Spleen (tissue), 11 donors: ENCODE results near the gene SIGLEC11. TPM values are rescaled to one million over a fixed set of nuclear protein-coding genes. Genes with fewer than 3 reads are reported as not detected.

Experiments
- DNase-seq: peaks from one replicate; pipeline ENCODE4 v3.0.0-alpha.2; 2020
- H3K27ac ChIP-seq, 8 donors: fragments of 200-600 bp; sonication (generic) in 7 of 8; 1 replicate in 4 of 8; 2 replicates in 4 of 8; pipeline versions ENCODE4 v1.5.0 to v1.8.0; 2016 to 2021; ENCODE audit warnings: inconsistent platforms in 4 of 8, mild to moderate bottlenecking in 4 of 8, moderate library complexity in 1 of 8
- H3K27me3 ChIP-seq, 7 donors: fragments of 200-600 bp; sonication (generic) in 6 of 7; replicated peaks in 1 of 7; 1 replicate in 4 of 7; 2 replicates in 3 of 7; pipeline versions ENCODE4 v1.5.0 to v1.8.0; 2016 to 2021; ENCODE audit warnings: inconsistent platforms in 3 of 7, mild to moderate bottlenecking in 1 of 7
- H3K36me3 ChIP-seq, 6 donors: fragments of 200-600 bp; sonication (generic) in 5 of 6; 1 replicate in 4 of 6; 2 replicates in 2 of 6; pipeline versions ENCODE4 v1.5.0 to v1.8.0; 2016 to 2021; ENCODE audit warnings: inconsistent platforms in 2 of 6
- H3K4me1 ChIP-seq, 6 donors: fragments of 200-600 bp; sonication (generic) in 5 of 6; 1 replicate in 3 of 6; 2 replicates in 3 of 6; pipeline versions ENCODE4 v1.5.0 to v1.8.0; 2016 to 2021; ENCODE audit warnings: inconsistent platforms in 3 of 6
- H3K4me3 ChIP-seq, 8 donors: fragments of 200-600 bp; sonication (generic) in 7 of 8; 1 replicate in 4 of 8; 2 replicates in 4 of 8; pipeline versions ENCODE4 v1.5.0 to v1.8.0; 2016 to 2021; ENCODE audit warnings: inconsistent platforms in 4 of 8, mild to moderate bottlenecking in 4 of 8, moderate library complexity in 2 of 8
- H3K9me3 ChIP-seq, 8 donors: fragments of 200-600 bp; sonication (generic) in 7 of 8; 1 replicate in 4 of 8; 2 replicates in 4 of 8; pipeline versions ENCODE4 v1.5.0 to v1.8.0; 2016 to 2021; ENCODE audit warnings: inconsistent platforms in 4 of 8
- POLR2A ChIP-seq, 3 donors: fragments of 450-650 bp; IDR thresholded peaks; one replicate each; pipeline ENCODE4 v1.5.1; 2017; ENCODE audit warnings: antibody characterized with exemption in 3 of 3, mild to moderate bottlenecking in 1 of 3
- POLR2AphosphoS5 ChIP-seq, 3 donors: sonication (generic); formaldehyde crosslinking; IDR thresholded peaks; one replicate each; pipeline ENCODE4 v1.5.1; 2017; ENCODE audit warnings: antibody characterized with exemption in 3 of 3
- WGBS, 5 donors: extraction: QIAGEN DNeasy Blood & Tissue Kit in 3 of 5; methylation state at CpG; one replicate each; pipeline versions ENCODE4 v1.1.5 to v1.1.7; 2013 to 2018; 5-methylcytosine and 5-hydroxymethylcytosine counted together
- intact Hi-C: fragments of 100-400 bp; cut with DNase I; formaldehyde crosslinking; loops from one replicate; pipeline ENCODE4 v1.15.0; 2023; ENCODE audit warnings: low total_unique reads
- polyA plus RNA-seq, 3 donors: library from polyadenylated mRNA; stranded (reverse); fragments of 200-250 nt; gene quantifications; one replicate each; pipeline ENCODE4 v1.2.1, GENCODE V29; 2013
- total RNA-seq, 7 donors: library from RNA; depleted of rRNA in 3 of 7; stranded (reverse); fragments of >200 nt in 3 of 7; fragmentation: NEBNext Ultra II Directional in 4 of 7; extraction: Animal tissue kit (Norgen Biotek cat#: 25700) in 4 of 7; gene quantifications; one replicate each; pipeline versions ENCODE4 v1.1.0 to v1.2.1, GENCODE V29; 2016 to 2021
- TF ChIP-seq, protein P1 (sequence below), 11 experiments: fragments of 200-600 bp in 7 of 11; fragments of 450-650 bp in 4 of 11; sonication (generic) in 4 of 11; IDR thresholded peaks in 8 of 11; conservative IDR thresholded peaks in 3 of 11; 1 replicate in 7 of 11; 2 replicates in 4 of 11; pipeline versions ENCODE4 v1.4.0 to v1.8.0; 2016 to 2021; ENCODE audit warnings: antibody characterized with exemption in 11 of 11, inconsistent platforms in 4 of 11, mild to moderate bottlenecking in 1 of 11
- donor health status: healthy with polysubstance abuse.
- donor health status: DM: no; HTN: no; CAD: no; lungs with moderate emphysema.
- donor health status: DM: no; HTN: no; CAD: no.
- donor health status: Bipolar disorder and iron deficiency.
- donor health status: healthy.
- donor health status: DM: no; HTN: no; CAD: no.
- donor health status: DM: yes; HTN: yes; CAD: no.

The SIGLEC11 gene
- total and polyA plus RNA-seq, 10 donors: 2.2 to 97.5 (median 40.1) TPM

DNA sequence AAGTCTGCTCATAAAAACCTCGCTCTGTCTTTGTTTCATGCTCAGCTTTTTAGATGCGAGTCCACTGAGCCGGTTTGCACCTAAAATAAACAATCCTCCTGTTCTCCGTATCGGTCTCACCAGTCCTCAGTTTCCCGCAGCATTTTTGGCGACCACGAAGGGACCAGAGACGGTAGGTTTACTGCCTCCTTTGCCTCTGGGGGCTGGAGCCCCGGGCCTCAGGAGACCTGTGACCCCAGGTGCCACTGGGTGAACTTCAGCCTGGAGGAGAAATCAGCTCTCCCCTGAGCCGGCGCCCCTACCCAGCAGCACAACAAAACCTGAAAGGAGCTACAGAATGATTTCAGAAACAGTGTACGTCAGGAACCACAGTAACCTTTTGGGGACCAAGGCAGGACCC is 8.1 kb downstream of the SIGLEC11 start:
- 61 to 72% (median 67%) methylated on average over 13 of the region's 13 CpGs for WGBS, 5 donors

DNA sequence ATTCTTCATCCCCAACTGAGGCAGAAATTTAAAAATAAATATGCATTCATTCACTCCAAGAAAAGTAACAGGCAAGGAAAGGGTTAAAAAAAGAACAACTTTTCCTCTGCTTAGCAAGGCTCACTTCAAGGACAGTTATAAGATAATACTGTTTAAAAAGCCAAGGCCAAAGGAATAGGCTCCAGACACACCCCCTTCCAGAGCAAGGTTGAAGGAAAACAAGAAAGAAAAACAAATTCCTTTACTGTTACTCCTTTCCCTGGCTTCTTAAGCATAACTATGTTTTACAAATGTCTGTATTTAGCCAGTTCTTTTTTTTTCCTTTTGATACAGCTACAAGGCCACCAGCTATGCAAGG is 8.5 kb downstream of the SIGLEC11 start:
- peaks cover 32 to 80% (median 55%) of the 10 kb centered on the region in 6 donors for H3K4me1 ChIP-seq

More for the DNA sequence above, 8.1 kb downstream of the SIGLEC11 start:
- TF ChIP-seq POLR2AphosphoS5 (IDR thresholded peaks at IDR 0.05) (no peak), POLR2A (IDR thresholded peaks at IDR 0.05) (no peak)
- TF ChIP-seq, protein P1, sequence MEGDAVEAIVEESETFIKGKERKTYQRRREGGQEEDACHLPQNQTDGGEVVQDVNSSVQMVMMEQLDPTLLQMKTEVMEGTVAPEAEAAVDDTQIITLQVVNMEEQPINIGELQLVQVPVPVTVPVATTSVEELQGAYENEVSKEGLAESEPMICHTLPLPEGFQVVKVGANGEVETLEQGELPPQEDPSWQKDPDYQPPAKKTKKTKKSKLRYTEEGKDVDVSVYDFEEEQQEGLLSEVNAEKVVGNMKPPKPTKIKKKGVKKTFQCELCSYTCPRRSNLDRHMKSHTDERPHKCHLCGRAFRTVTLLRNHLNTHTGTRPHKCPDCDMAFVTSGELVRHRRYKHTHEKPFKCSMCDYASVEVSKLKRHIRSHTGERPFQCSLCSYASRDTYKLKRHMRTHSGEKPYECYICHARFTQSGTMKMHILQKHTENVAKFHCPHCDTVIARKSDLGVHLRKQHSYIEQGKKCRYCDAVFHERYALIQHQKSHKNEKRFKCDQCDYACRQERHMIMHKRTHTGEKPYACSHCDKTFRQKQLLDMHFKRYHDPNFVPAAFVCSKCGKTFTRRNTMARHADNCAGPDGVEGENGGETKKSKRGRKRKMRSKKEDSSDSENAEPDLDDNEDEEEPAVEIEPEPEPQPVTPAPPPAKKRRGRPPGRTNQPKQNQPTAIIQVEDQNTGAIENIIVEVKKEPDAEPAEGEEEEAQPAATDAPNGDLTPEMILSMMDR (IDR thresholded peaks at IDR 0.05 in 8 of 11, conservative IDR thresholded peaks at IDR 0.05 in 3 of 11): no peak
- Histone ChIP-seq H3K36me3 (peaks cover 0 to 41% (median 4%) of the 10 kb centered on the region in 6 donors), H3K9me3 (no peaks in the 10 kb centered on the region), H3K4me3 (peak overlapping the region in 2 of 8 donors; percentile 6 to 48), H3K4me1 (peaks cover 32 to 84% (median 57%) of the 10 kb centered on the region in 6 donors), H3K27ac (peak overlapping the region in 7 of 8 donors; percentile 51 to 87 (median 76)), H3K27me3 (peaks cover 0 to 20% (median 0%) of the 10 kb centered on the region in 7 donors)
- intact Hi-C loops: no loop called here
- DNase-seq: peak; percentile 22

DNA sequence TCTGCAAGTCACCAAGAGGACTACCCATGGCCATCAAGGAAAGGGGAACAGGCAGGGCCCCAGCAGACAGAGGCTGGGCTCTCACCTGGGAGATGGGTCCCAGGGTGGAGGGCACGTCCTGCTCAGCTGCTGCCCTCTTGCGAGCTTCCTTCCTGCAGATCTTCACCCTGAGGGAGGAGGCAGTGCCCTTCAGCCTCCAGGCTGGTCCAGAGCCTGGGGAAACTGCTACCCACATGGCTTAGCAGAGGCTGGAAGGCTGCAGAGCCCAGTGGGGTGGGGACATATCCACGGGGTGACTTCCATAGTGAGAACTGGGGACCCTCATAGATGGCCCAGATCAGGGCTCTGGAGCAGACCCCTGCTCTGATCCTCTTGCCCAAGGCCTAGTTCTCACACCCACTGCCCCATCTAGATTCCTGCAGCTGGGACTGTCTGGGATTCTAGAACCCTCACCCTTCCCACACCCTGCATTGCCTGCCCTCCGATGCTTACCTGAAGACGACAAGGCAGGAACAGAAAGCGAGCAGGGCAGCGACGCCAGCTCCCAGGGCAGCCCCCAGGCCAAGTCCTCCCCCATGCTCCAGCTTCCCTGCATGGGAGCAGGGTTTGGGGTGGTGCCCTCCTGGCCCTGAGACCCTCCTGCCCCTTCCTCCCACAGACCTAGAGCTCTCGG is 9.0 kb downstream of the SIGLEC11 start:
- DNase-seq: peak; percentile 23
- peak overlapping the region; percentile 22 to 87 (median 70) for H3K27ac ChIP-seq
- H3K27me3 ChIP-seq: peaks cover 0 to 24% (median 0%) of the 10 kb centered on the region in 7 donors
- intact Hi-C loops: no loop called here
- H3K4me3 ChIP-seq: peak overlapping the region in 1 of 8 donors; percentile 18
- 56 to 82% (median 69%) methylated on average over 8 to 9 of the region's 9 CpGs for WGBS, 5 donors
- TF ChIP-seq POLR2A (IDR thresholded peaks at IDR 0.05) (no peak), POLR2AphosphoS5 (IDR thresholded peaks at IDR 0.05) (peak in 2 of 3 donors; percentile 27 to 32)
- no peaks in the 10 kb centered on the region for H3K9me3 ChIP-seq
- peaks cover 28 to 75% (median 52%) of the 10 kb centered on the region in 6 donors for H3K4me1 ChIP-seq
- peaks cover 0 to 50% (median 4%) of the 10 kb centered on the region in 6 donors for H3K36me3 ChIP-seq

More for the DNA sequence above, 8.5 kb downstream of the SIGLEC11 start:
- Histone ChIP-seq H3K9me3 (no peaks in the 10 kb centered on the region), H3K36me3 (peaks cover 0 to 45% (median 4%) of the 10 kb centered on the region in 6 donors), H3K27me3 (peaks cover 0 to 20% (median 0%) of the 10 kb centered on the region in 7 donors), H3K27ac (peak overlapping the region; percentile 22 to 87 (median 70)), H3K4me3 (peak overlapping the region in 2 of 8 donors; percentile 18 to 48)
- DNase-seq: no peak
- intact Hi-C loops: no loop called here
- TF ChIP-seq, protein P1 (IDR thresholded peaks at IDR 0.05 in 8 of 11, conservative IDR thresholded peaks at IDR 0.05 in 3 of 11): no peak
- no peak for TF ChIP-seq POLR2A (IDR thresholded peaks at IDR 0.05)
- TF ChIP-seq POLR2AphosphoS5 (IDR thresholded peaks at IDR 0.05): no peak

DNA sequence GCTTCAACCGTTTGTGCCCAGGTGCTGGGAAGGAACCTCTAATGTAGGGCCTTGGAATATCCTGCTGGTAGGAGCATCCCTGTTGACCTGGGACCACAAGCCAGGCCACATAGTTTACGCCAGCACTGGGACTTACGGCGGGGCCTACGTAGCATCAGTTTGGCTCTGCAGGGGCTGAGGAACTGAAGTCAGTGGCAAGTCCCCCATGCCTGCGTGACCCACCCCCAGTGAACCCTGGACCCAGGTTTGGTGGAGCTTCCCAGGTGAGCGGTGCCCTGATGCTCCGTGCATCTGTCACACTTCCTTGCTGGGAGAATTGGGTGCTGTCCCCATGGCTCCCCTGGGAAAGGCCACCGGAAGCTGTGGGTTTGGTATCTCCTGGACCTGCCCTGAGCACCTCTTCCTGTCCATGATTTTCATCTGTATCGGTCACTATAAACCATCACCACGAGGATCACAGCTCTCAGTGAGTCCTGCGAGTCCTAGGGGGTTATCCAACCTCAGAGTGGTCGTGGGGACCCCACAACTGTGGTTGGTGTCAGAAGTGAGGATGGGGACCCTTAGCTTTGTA is 9.9 kb downstream of the SIGLEC11 start:
- no peaks in the 10 kb centered on the region for H3K9me3 ChIP-seq
- peak; percentile 54 for DNase-seq
- H3K27me3 ChIP-seq: peaks cover 0 to 27% (median 0%) of the 10 kb centered on the region in 7 donors
- peaks cover 25 to 66% (median 48%) of the 10 kb centered on the region in 6 donors for H3K4me1 ChIP-seq
- TF ChIP-seq POLR2AphosphoS5 (IDR thresholded peaks at IDR 0.05) (no peak), POLR2A (IDR thresholded peaks at IDR 0.05) (no peak)
- TF ChIP-seq, protein P1 (IDR thresholded peaks at IDR 0.05 in 8 of 11, conservative IDR thresholded peaks at IDR 0.05 in 3 of 11): no peak
- WGBS, 5 donors: 60 to 84% (median 74%) methylated on average over 12 to 13 of the region's 13 CpGs
- H3K27ac ChIP-seq: peak overlapping the region in 5 of 8 donors; percentile 64 to 87 (median 76)
- peaks cover 0 to 54% (median 4%) of the 10 kb centered on the region in 6 donors for H3K36me3 ChIP-seq
- intact Hi-C loops: no loop called here
- H3K4me3 ChIP-seq: no peak overlapping the region
